Measurements from ENCODE around the gene CSN3. TPM values are rescaled to one million over a fixed set of nuclear protein-coding genes. Genes with fewer than 3 reads are reported as not detected.

Gene CSN3
- polyA plus RNA-seq, 5 donors = not detected

- DNase-seq = no peak
These were observed 48.9 kb downstream of the CSN3 start for GRCh38 chr4:70291341-70291740.

GRCh38 chr4:70297576-70297975 is 55.2 kb downstream of the CSN3 start:
- DNase-seq = no peak

- peak; percentile 66 to 72 for DNase-seq
These were observed 55.7 kb downstream of the CSN3 start for GRCh38 chr4:70298051-70298450.

GRCh38 chr4:70299643-70300042 is 57.2 kb downstream of the CSN3 start:
- no peak for DNase-seq

GRCh38 chr4:70300215-70300614 is 57.8 kb downstream of the CSN3 start:
- no peak for DNase-seq

Other genes with a start within 250 kb of the CSN3 start
- gene STATH, start 246.6 kb upstream of the CSN3 start, polyA plus RNA-seq (ENCODE audit: insufficient read depth in 1 of 5, insufficient read length in 5 of 5, low replicate concordance in 1 of 5) = under 1 TPM in 1 of 5 donors, not detected in 4; 0.26 TPM
- gene HTN3, start 214.1 kb upstream of the CSN3 start, polyA plus RNA-seq (ENCODE audit: insufficient read depth in 1 of 5, insufficient read length in 5 of 5, low replicate concordance in 1 of 5) = not detected
- under 1 TPM in 2 of 5 donors, not detected in 3; 0.03 to 0.05 TPM for gene HTN1, start 192.2 kb upstream of the CSN3 start, polyA plus RNA-seq (ENCODE audit: insufficient read depth in 1 of 5, insufficient read length in 5 of 5, low replicate concordance in 1 of 5)
- gene PRR27, start 88.4 kb upstream of the CSN3 start, polyA plus RNA-seq (ENCODE audit: insufficient read depth in 1 of 5, insufficient read length in 5 of 5, low replicate concordance in 1 of 5) = under 1 TPM; 0.05 to 0.21 (median 0.09) TPM
- 10 to 100 TPM in 4 of 5 donors, 1 to 10 TPM in 1; 9.5 to 21.9 (median 16.0) TPM for gene ODAM, start 46.9 kb upstream of the CSN3 start, polyA plus RNA-seq (ENCODE audit: insufficient read depth in 1 of 5, insufficient read length in 5 of 5, low replicate concordance in 1 of 5)
- gene FDCSP, start 16.5 kb upstream of the CSN3 start, polyA plus RNA-seq (ENCODE audit: insufficient read depth in 1 of 5, insufficient read length in 5 of 5, low replicate concordance in 1 of 5) = not detected
- gene CABS1, start 92.4 kb downstream of the CSN3 start, polyA plus RNA-seq (ENCODE audit: insufficient read depth in 1 of 5, insufficient read length in 5 of 5, low replicate concordance in 1 of 5) = not detected
- not detected for gene SMR3A, start 118.2 kb downstream of the CSN3 start, polyA plus RNA-seq (ENCODE audit: insufficient read depth in 1 of 5, insufficient read length in 5 of 5, low replicate concordance in 1 of 5)
- not detected for gene SMR3B, start 140.5 kb downstream of the CSN3 start, polyA plus RNA-seq (ENCODE audit: insufficient read depth in 1 of 5, insufficient read length in 5 of 5, low replicate concordance in 1 of 5)
- gene OPRPN, start 155.3 kb downstream of the CSN3 start, polyA plus RNA-seq (ENCODE audit: insufficient read depth in 1 of 5, insufficient read length in 5 of 5, low replicate concordance in 1 of 5) = not detected
- not detected for gene MUC7, start 229.6 kb downstream of the CSN3 start, polyA plus RNA-seq (ENCODE audit: insufficient read depth in 1 of 5, insufficient read length in 5 of 5, low replicate concordance in 1 of 5)